HG02798 (cell line): ENCODE data around the gene STEAP3.

Source experiments
- ATAC-seq: cut with Tn5 transposase; IDR thresholded peaks from one replicate; pipeline ENCODE4 v1.9.1; 2021; ENCODE audit warnings: mild to moderate bottlenecking; ENCODE audit not compliant: unreplicated experiment, poor library complexity

Gene STEAP3

GRCh38 chr2:119223521-119224390, at the start of gene STEAP3:
TSS of gene STEAP3 (plus strand) at chr2:119223834. CDS start at chr2:119231013, 7,179 bp downstream.
- peak; percentile 87 for ATAC-seq

- ATAC-seq, result peak; percentile 80
Observed at GRCh38 chr2:119174216-119174992, 49.2 kb upstream of the STEAP3 start.

- ATAC-seq, result no peak
Observed at GRCh38 chr2:119174993-119175347, 48.7 kb upstream of the STEAP3 start.

GRCh38 chr2:119175517-119175916, 48.1 kb upstream of the STEAP3 start:
- ATAC-seq, result no peak

GRCh38 chr2:119177171-119177837, 46.3 kb upstream of the STEAP3 start:
- ATAC-seq, result no peak

GRCh38 chr2:119177838-119178190, 45.8 kb upstream of the STEAP3 start:
- ATAC-seq, result no peak

GRCh38 chr2:119178776-119179175, 44.9 kb upstream of the STEAP3 start:
- no peak for ATAC-seq

- ATAC-seq, result no peak
Observed at GRCh38 chr2:119179202-119179601, 44.4 kb upstream of the STEAP3 start.

GRCh38 chr2:119179991-119180390, 43.6 kb upstream of the STEAP3 start:
- no peak for ATAC-seq

GRCh38 chr2:119180892-119181291, 42.7 kb upstream of the STEAP3 start:
- no peak for ATAC-seq

GRCh38 chr2:119181391-119181790, 42.2 kb upstream of the STEAP3 start:
- ATAC-seq, result no peak

- ATAC-seq, result no peak
Observed at GRCh38 chr2:119181791-119182445, 41.7 kb upstream of the STEAP3 start.

GRCh38 chr2:119184512-119184911, 39.1 kb upstream of the STEAP3 start:
- ATAC-seq, result no peak

- ATAC-seq, result peak; percentile 36
Observed at GRCh38 chr2:119190321-119191111, 33.1 kb upstream of the STEAP3 start.

GRCh38 chr2:119192893-119193292, 30.7 kb upstream of the STEAP3 start:
- ATAC-seq, result no peak

- no peak for ATAC-seq
Observed at GRCh38 chr2:119195001-119195400, 28.6 kb upstream of the STEAP3 start.

- ATAC-seq, result no peak
Observed at GRCh38 chr2:119195887-119196286, 27.7 kb upstream of the STEAP3 start.

- ATAC-seq, result no peak
Observed at GRCh38 chr2:119196301-119197125, 27.1 kb upstream of the STEAP3 start.

- no peak for ATAC-seq
Observed at GRCh38 chr2:119197126-119197405, 26.6 kb upstream of the STEAP3 start.
